Natural killer cell treated with Interleukin-12 subunit alpha and Interleukin-12 subunit beta and Interleukin-15 and Interleukin-18, amount 100 ng/mL, for 72 hours (primary cell): ENCODE data around the gene TIPARP. TPM values are rescaled to one million over a fixed set of nuclear protein-coding genes. Genes with fewer than 3 reads are reported as not detected.
"Not testable (repeated sequence)": the region's sequence is repeated elsewhere in the genome, so short reads cannot be mapped to it uniquely, and the experiment has no call there.

ENCODE experiments used
- ATAC-seq, 2 donors: fragments of 150-1000 bp; cut with Tn5 transposase in 1 of 2; sonication (Bioruptor Pico), chemical (Tn5 transposase) in 1 of 2; 2 replicates each; pipeline ENCODE4 v1.10.0; 2021
- DNase-seq: peaks from one replicate; pipeline ENCODE4 v3.0.0; 2022; ENCODE audit warnings: low spot score
- H3K27ac Mint-ChIP-seq, 2 donors: 1 replicate in 1 of 2; 2 replicates in 1 of 2; pipeline ENCODE4 v1.8.0; 2022; ENCODE audit warnings: mixed read lengths in 2 of 2, mild to moderate bottlenecking in 1 of 2, moderate library complexity in 1 of 2
- H3K27me3 Mint-ChIP-seq, 2 donors: 1 replicate in 1 of 2; 2 replicates in 1 of 2; pipeline ENCODE4 v1.8.0; 2022; ENCODE audit warnings: mixed read lengths in 2 of 2
- H3K36me3 Mint-ChIP-seq: one replicate; pipeline ENCODE4 v1.8.0; 2022; ENCODE audit warnings: mixed read lengths
- H3K4me1 Mint-ChIP-seq, 2 donors: 1 replicate in 1 of 2; 2 replicates in 1 of 2; pipeline ENCODE4 v1.8.0; 2022; ENCODE audit warnings: low read depth in 2 of 2, mixed read lengths in 2 of 2, mild to moderate bottlenecking in 1 of 2
- H3K4me3 Mint-ChIP-seq: one replicate; pipeline ENCODE4 v1.8.0; 2022; ENCODE audit warnings: mixed read lengths
- H3K9me3 Mint-ChIP-seq: 2 replicates; pipeline ENCODE4 v1.8.0; 2022; ENCODE audit warnings: mixed read lengths
- total RNA-seq, 2 donors: library from RNA; stranded (reverse); gene quantifications; one replicate each; pipeline ENCODE4 v1.2.3, GENCODE V29; 2022

The TIPARP gene
- total RNA-seq, 2 donors from 2014 or later, result 35.9 to 38.0 TPM

DNA sequence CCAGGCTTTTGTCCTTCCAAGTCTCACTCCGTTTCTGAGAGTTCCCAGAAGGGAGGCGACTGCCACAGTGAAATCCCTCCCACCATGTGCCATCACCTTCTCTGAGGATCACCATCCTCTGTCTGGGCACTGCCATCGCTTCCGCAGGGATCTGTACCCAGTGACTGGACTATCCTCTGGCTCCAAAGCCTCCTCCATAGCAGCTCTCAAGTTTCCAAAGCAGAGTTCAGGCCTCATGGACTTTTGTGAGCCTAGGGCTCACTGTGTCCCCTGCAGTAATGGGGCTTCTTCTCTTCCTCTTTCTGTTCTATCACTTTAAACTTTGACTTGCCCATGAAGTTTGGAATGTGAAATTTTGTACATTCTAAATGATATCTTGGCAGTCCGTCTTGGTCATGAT is 63.9 kb downstream of the TIPARP start:
- no peak for ATAC-seq
- H3K4me1 Mint-ChIP-seq, result peaks cover 0 to 4% of the 10 kb centered on the region in 2 donors
- no peak for DNase-seq
- no peaks in the 10 kb centered on the region for H3K9me3 Mint-ChIP-seq
- H3K36me3 Mint-ChIP-seq, result no peaks in the 10 kb centered on the region
- no peak overlapping the region for H3K27ac Mint-ChIP-seq
- no peak overlapping the region for H3K4me3 Mint-ChIP-seq
- H3K27me3 Mint-ChIP-seq, result peaks cover 0 to 2% of the 10 kb centered on the region in 2 donors

DNA sequence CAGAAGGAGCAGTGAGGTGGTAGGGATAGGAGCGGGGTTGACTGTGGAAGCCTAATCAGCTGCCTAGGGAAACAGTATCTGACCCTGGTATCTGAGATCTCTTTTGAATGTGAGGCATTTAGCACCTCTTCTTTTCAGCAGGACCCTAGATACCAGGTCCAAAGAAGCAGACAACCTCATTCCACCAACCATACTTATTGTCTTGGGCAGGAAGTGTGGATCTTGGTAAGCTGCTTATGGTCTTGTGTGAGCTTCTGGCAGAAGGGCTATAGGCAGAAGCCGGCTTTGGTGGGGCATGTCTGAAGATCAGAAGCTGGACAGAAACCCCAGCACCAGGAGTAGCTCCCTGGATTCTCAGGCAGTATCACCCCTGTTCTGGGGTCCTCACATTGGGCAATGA is 65.6 kb downstream of the TIPARP start:
- Mint-ChIP-seq H3K27ac (no peak overlapping the region), H3K9me3 (no peaks in the 10 kb centered on the region), H3K4me1 (peaks cover 0 to 4% of the 10 kb centered on the region in 2 donors), H3K27me3 (peaks cover 0 to 2% of the 10 kb centered on the region in 2 donors), H3K36me3 (no peaks in the 10 kb centered on the region), H3K4me3 (no peak overlapping the region)
- peak in 1 of 2 donors; percentile 48 for ATAC-seq
- DNase-seq, result no peak

DNA sequence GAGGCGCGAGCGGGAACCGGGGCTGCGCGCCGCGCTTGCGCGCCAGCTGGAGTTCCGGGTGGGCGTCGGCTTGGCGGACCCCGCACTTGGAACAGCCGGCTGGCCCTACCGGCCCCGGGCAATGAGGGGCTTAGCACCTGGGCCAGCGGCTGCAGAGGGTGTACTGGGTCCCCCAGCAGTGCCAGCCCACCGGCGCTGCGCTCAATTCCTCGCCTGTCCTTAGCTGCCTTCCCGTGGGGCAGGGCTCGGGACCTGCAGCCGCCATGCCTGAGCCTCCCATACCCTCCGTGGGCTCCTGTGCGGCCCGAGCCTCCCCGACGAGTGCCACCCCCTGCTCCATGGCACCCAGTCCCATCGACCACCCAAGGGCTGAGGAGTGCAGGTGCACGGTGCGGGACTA is 66.2 kb downstream of the TIPARP start:
- not testable (repeated sequence) for H3K27ac Mint-ChIP-seq, H3K4me3 Mint-ChIP-seq

DNA sequence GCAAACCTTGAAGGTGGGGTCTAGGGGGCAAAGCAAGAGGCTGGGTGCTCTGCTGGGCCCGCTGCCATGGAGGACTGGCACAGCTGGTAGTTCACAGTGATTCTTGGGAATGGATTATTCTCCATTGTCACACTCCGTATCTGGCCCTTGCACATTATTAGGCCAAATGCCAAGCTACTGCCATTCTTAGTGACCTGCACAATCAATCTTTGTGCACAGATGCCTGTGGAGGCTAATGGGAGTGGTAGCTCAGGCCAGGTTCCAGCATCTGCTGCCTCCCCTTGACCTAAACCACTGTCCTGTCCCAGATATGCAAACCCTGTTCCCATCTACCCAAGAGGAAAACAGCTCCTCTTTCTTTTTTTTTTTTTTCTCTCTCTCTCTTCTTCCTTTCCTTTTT is 67.5 kb downstream of the TIPARP start:
- no peak overlapping the region for H3K4me3 Mint-ChIP-seq

More for the DNA sequence above, 66.2 kb downstream of the TIPARP start:
- ATAC-seq, H3K4me1 Mint-ChIP-seq, H3K36me3 Mint-ChIP-seq, H3K9me3 Mint-ChIP-seq, H3K27me3 Mint-ChIP-seq, DNase-seq: not testable (repeated sequence)

GRCh38 chr3:156742401-156742800 is 68.0 kb downstream of the TIPARP start:
- Mint-ChIP-seq H3K27me3 (peaks cover 0 to 2% of the 10 kb centered on the region in 2 donors), H3K36me3 (peaks cover 5% of the 10 kb centered on the region), H3K4me1 (peaks cover 0 to 4% of the 10 kb centered on the region in 2 donors), H3K27ac (no peak overlapping the region), H3K4me3 (no peak overlapping the region), H3K9me3 (no peaks in the 10 kb centered on the region)
- DNase-seq, result no peak
- ATAC-seq, result no peak

More for the DNA sequence above, 67.5 kb downstream of the TIPARP start:
- Mint-ChIP-seq H3K27ac (no peak overlapping the region), H3K27me3 (peaks cover 0 to 2% of the 10 kb centered on the region in 2 donors), H3K36me3 (peaks cover 4% of the 10 kb centered on the region), H3K4me1 (peaks cover 0 to 4% of the 10 kb centered on the region in 2 donors), H3K9me3 (no peaks in the 10 kb centered on the region)
- no peak for ATAC-seq
- no peak for DNase-seq

- ATAC-seq (no peak), DNase-seq (no peak)
- H3K36me3 Mint-ChIP-seq, result peaks cover 5% of the 10 kb centered on the region
- H3K4me3 Mint-ChIP-seq, result no peak overlapping the region
- no peak overlapping the region for H3K27ac Mint-ChIP-seq
- H3K4me1 Mint-ChIP-seq, result peaks cover 0 to 4% of the 10 kb centered on the region in 2 donors
- no peaks in the 10 kb centered on the region for H3K9me3 Mint-ChIP-seq
- peaks cover 0 to 4% of the 10 kb centered on the region in 2 donors for H3K27me3 Mint-ChIP-seq
Observed at GRCh38 chr3:156743859-156744258, 69.5 kb downstream of the TIPARP start.

GRCh38 chr3:156744631-156745030 is 70.2 kb downstream of the TIPARP start:
- no peak for DNase-seq
- H3K36me3 Mint-ChIP-seq, result peaks cover 5% of the 10 kb centered on the region
- ATAC-seq, result no peak
- no peak overlapping the region for H3K27ac Mint-ChIP-seq
- H3K9me3 Mint-ChIP-seq, result no peaks in the 10 kb centered on the region
- H3K27me3 Mint-ChIP-seq, result peaks cover 0 to 4% of the 10 kb centered on the region in 2 donors
- H3K4me3 Mint-ChIP-seq, result no peak overlapping the region
- H3K4me1 Mint-ChIP-seq, result peaks cover 0 to 4% of the 10 kb centered on the region in 2 donors

DNA sequence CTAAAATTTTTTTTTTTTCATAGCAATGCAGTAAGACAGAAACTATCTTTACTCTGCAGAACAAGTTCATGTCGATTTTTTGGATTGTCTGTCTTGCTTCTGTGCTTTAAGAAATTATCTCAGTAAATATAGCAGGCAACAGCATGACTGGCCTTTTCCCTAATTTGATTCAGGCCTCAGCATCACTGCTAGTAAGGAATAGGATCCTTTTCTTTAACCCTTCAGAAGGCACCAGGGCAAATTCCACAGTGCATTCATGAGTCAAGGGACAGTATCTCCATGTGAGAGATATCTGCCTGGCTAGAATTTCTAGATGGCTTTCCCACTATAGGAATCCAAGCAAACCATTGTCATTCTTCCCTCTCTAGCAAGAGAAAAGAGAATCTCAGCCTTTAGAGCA is 71.4 kb downstream of the TIPARP start:
- Mint-ChIP-seq H3K27ac (no peak overlapping the region), H3K4me1 (peaks cover 0 to 4% of the 10 kb centered on the region in 2 donors), H3K27me3 (peaks cover 0 to 9% of the 10 kb centered on the region in 2 donors), H3K36me3 (peaks cover 5% of the 10 kb centered on the region), H3K4me3 (no peak overlapping the region), H3K9me3 (no peaks in the 10 kb centered on the region)
- DNase-seq (no peak), ATAC-seq (no peak)

- ATAC-seq (no peak), DNase-seq (no peak)
- Mint-ChIP-seq H3K36me3 (peaks cover 5% of the 10 kb centered on the region), H3K4me1 (no peaks in the 10 kb centered on the region), H3K27me3 (peaks cover 8 to 11% of the 10 kb centered on the region in 2 donors), H3K27ac (no peak overlapping the region), H3K4me3 (no peak overlapping the region), H3K9me3 (no peaks in the 10 kb centered on the region)
Observed at GRCh38 chr3:156747046-156747445, 72.7 kb downstream of the TIPARP start.

DNA sequence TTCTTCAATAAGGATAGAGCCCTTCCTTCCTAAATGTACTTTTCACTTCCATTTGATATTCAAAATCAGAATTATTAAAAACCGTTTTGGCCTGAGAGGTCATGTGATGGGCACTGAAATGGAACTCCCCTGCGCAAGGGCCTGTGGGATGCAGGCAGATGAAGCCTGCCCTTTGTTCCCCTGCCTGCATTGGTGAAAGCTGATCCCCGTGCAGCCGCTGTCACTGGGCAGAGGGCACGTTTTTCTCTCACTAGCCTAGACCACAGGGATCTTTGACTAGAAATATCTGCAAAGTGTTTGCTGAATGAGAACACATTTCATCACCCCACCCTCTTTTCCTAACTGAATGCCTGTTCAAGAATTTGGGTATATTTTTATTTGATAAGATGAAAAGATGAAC is 74.9 kb downstream of the TIPARP start:
- Mint-ChIP-seq H3K9me3 (no peaks in the 10 kb centered on the region), H3K4me3 (no peak overlapping the region), H3K27me3 (peaks cover 14 to 16% of the 10 kb centered on the region in 2 donors), H3K36me3 (peaks cover 5% of the 10 kb centered on the region), H3K27ac (no peak overlapping the region), H3K4me1 (no peaks in the 10 kb centered on the region)
- DNase-seq, result no peak
- ATAC-seq, result no peak

DNA sequence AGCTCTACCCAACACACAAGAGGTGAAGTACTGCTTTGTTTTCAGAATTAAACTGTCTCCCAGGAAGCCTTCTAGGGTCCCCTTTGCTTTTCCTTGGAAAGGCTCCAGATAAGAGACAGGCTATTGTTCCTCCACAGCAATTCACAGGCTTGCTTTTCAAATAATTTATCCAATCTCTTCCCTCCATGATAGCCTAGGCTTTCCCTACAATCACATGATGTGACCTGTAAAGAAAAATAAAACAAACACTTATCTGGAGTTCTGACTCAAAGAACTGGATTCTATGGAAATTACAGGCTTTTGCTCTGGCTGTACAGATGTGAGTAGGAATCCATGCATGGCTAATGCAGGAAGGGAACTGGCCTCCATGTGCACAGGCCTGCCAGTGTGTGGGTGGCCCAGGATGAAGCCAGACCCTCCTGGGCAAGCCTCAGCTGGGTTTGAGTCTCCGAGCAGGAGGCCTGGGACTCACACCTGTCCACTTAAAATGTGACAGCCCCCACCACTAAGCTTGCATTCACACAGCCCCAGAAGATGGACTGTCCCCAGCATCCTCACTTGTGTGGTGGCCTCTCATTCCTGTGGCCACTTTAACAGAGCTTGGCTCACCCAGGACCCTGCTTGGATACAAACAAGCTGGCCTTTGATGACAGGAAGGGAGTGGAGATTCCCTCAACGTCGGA is 75.9 kb downstream of the TIPARP start:
- Mint-ChIP-seq H3K27me3 (peaks cover 21 to 23% of the 10 kb centered on the region in 2 donors), H3K36me3 (peaks cover 5% of the 10 kb centered on the region), H3K4me3 (no peak overlapping the region), H3K4me1 (no peaks in the 10 kb centered on the region), H3K27ac (no peak overlapping the region), H3K9me3 (no peaks in the 10 kb centered on the region)
- no peak for ATAC-seq
- no peak for DNase-seq

DNA sequence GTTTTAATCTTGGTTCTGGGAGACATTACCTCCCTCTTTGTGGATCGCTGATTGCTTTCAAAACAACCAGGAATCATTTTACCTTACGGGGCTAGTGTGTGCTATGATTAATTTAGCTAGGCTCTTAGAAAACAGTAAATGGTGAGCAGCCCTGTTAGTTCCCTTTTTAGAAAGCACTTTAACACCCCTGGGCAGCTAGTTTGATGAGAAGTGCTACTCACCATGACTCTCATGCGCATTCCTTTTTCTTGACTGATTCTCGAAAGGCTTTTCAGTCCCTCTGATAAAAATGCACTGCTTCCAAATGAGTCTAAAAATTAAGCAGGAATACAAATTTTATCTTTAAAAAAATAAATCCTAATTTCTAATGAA is 76.5 kb downstream of the TIPARP start:
- H3K27me3 Mint-ChIP-seq, result peaks cover 22 to 23% of the 10 kb centered on the region in 2 donors
- ATAC-seq, result no peak
- H3K4me1 Mint-ChIP-seq, result no peaks in the 10 kb centered on the region
- H3K36me3 Mint-ChIP-seq, result peaks cover 5% of the 10 kb centered on the region
- DNase-seq, result no peak
- no peak overlapping the region for H3K4me3 Mint-ChIP-seq
- H3K27ac Mint-ChIP-seq, result no peak overlapping the region
- H3K9me3 Mint-ChIP-seq, result no peaks in the 10 kb centered on the region

- ATAC-seq (no peak), DNase-seq (no peak)
- no peak overlapping the region for H3K27ac Mint-ChIP-seq
- no peaks in the 10 kb centered on the region for H3K4me1 Mint-ChIP-seq
- no peak overlapping the region for H3K4me3 Mint-ChIP-seq
- H3K36me3 Mint-ChIP-seq, result peaks cover 5% of the 10 kb centered on the region
- H3K9me3 Mint-ChIP-seq, result no peaks in the 10 kb centered on the region
- H3K27me3 Mint-ChIP-seq, result peaks cover 22 to 23% of the 10 kb centered on the region in 2 donors
Observed at GRCh38 chr3:156751461-156752025, 77.2 kb downstream of the TIPARP start.
